Measurements from ENCODE around the gene PTPRR.

PTPRR gene

GRCh38 chr12:70962226-70962794, 41.8 kb upstream of the PTPRR start:
- TF ChIP-seq, protein P1, sequence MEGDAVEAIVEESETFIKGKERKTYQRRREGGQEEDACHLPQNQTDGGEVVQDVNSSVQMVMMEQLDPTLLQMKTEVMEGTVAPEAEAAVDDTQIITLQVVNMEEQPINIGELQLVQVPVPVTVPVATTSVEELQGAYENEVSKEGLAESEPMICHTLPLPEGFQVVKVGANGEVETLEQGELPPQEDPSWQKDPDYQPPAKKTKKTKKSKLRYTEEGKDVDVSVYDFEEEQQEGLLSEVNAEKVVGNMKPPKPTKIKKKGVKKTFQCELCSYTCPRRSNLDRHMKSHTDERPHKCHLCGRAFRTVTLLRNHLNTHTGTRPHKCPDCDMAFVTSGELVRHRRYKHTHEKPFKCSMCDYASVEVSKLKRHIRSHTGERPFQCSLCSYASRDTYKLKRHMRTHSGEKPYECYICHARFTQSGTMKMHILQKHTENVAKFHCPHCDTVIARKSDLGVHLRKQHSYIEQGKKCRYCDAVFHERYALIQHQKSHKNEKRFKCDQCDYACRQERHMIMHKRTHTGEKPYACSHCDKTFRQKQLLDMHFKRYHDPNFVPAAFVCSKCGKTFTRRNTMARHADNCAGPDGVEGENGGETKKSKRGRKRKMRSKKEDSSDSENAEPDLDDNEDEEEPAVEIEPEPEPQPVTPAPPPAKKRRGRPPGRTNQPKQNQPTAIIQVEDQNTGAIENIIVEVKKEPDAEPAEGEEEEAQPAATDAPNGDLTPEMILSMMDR (IDR thresholded peaks at IDR 0.05; ENCODE audit: insufficient read depth, low read length, missing control alignments): no peak
- no peak for DNase-seq (ENCODE audit: low read depth, low spot score)
- ChIA-PET POLR2A (no interaction called here), CTCF (no interaction called here)
- no peak overlapping the region for H3K4me3 ChIP-seq (ENCODE audit: low read depth, low read length)

DNA sequence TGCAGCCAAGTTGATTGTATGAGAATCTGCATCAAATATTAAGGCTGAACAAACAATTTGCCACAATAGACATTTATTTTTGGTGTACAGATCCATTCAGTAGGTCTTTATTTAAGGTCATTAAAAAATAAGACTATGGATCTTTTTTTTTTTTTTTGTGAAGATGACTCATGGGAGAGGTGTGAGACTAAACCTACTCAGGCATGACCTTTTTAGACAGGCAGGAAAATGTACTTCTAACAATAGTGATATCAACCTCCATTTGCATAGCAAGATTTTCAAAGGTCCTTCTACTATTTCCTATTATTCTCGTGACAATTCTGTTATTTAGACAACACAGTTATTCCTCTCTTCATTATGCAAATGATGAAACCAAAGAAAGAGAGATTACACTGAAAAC, 39.9 kb upstream of the PTPRR start:
- ChIA-PET POLR2A (no interaction called here), CTCF (no interaction called here)
- DNase-seq (ENCODE audit: low read depth, low spot score): no peak
- TF ChIP-seq, protein P1 (IDR thresholded peaks at IDR 0.05; ENCODE audit: insufficient read depth, low read length, missing control alignments): no peak
- no peak overlapping the region for H3K4me3 ChIP-seq (ENCODE audit: low read depth, low read length)

- POLR2A ChIA-PET: no interaction called here
- CTCF ChIA-PET: no interaction called here
- DNase-seq (ENCODE audit: low read depth, low spot score): no peak
- TF ChIP-seq, protein P1 (IDR thresholded peaks at IDR 0.05; ENCODE audit: insufficient read depth, low read length, missing control alignments): no peak
- no peak overlapping the region for H3K4me3 ChIP-seq (ENCODE audit: low read depth, low read length)
These were observed 34.9 kb upstream of the PTPRR start for GRCh38 chr12:70955415-70955814.

- POLR2A ChIA-PET: no interaction called here
- CTCF ChIA-PET: interaction anchor here (2.0 kb wide), 1 partner anchor 63 kb away, joined by 5 read pairs; no protein-coding TSS in a partner anchor
- TF ChIP-seq, protein P1 (IDR thresholded peaks at IDR 0.05; ENCODE audit: insufficient read depth, low read length, missing control alignments): no peak
- no peak for DNase-seq (ENCODE audit: low read depth, low spot score)
- H3K4me3 ChIP-seq (ENCODE audit: low read depth, low read length): no peak overlapping the region
These were observed 29.9 kb upstream of the PTPRR start for GRCh38 chr12:70950451-70950850.

DNA sequence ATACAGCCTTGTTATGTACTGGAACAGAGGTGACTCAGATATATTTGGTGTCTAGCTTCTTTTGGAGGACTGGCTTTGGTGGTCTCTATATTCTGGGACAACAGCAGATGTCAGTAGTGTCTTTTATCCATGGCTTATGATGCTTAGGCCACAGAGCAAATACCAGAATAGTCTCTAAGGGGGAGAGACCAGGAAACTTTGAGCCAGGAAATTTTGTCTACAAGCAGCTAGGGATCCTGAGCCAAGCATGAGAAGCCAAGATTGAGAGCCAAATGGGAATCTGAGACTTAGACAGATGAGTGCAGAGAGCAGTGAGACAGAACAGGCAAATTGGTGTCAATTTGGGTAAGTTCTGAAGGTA, 28.4 kb upstream of the PTPRR start:
- DNase-seq (ENCODE audit: low read depth, low spot score): no peak
- TF ChIP-seq, protein P1 (IDR thresholded peaks at IDR 0.05; ENCODE audit: insufficient read depth, low read length, missing control alignments): no peak
- CTCF ChIA-PET: interaction anchor here (2.0 kb wide), 1 partner anchor 65 kb away, joined by 5 read pairs; no protein-coding TSS in a partner anchor
- H3K4me3 ChIP-seq (ENCODE audit: low read depth, low read length): no peak overlapping the region
- POLR2A ChIA-PET: no interaction called here

DNA sequence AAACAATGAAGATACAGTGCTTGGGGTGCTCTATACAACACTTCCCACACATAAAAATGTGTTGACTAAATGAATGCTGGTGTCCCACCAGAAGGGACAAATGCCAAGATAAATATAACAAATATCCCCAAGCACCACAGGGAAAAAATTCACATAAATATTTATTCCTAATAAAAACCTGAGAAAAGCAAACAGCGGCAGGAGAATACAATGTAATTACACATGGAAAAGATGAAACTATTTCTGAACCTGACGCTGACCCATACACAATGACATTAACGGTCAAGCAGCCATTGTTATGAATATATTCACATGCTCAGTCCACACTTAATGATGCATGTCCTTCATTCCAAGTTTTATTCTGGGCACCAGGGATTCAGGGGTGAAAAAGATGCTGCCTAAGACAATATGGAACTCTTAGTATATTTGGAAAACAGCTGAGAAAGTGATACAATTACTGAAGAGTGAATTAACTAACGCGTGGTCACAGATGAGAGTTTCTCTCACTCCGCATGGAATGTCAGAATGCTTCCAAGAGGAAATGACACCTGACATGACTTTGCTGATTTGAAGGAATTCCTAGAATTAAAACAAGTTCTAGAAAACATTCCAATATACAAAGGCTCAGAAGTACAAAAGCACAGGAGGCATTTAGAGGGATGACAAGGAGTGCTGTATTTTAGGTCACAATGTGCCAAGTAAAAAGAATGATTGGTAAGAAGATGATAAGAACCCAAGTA, 27.9 kb upstream of the PTPRR start:
- TF ChIP-seq, protein P1 (IDR thresholded peaks at IDR 0.05; ENCODE audit: insufficient read depth, low read length, missing control alignments): no peak
- ChIA-PET POLR2A (no interaction called here), CTCF (interaction anchor here (2.0 kb wide), 1 partner anchor 65 kb away, joined by 5 read pairs; no protein-coding TSS in a partner anchor)
- H3K4me3 ChIP-seq (ENCODE audit: low read depth, low read length): no peak overlapping the region
- DNase-seq (ENCODE audit: low read depth, low spot score): no peak
